ENCODE results near the gene SLC10A6. TPM values are rescaled to one million over a fixed set of nuclear protein-coding genes. Genes with fewer than 3 reads are reported as not detected.

Gene SLC10A6
- total and polyA plus RNA-seq, 9 of the 15 experiments (the other 6 are each of a cell fraction or from before 2014, with no cell fraction given), result not detected

DNA sequence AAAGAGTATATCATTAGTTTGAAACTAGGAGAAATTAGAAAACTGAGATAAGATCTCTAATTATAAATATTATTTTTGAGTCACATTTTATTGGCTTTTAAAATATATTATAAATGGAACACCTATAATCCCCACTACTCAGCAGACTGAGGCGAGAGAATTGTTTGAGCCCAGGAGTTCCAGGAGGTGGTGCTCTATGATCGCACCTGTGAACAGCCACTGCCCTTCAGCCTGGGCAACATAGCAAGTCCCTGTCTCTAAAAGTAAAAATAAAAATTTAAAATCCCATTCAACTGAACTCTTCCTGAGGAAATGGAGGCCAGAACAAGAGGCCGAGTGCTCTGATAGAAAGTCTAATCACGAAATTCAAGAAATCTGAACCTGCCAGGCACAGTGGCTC, 49.4 kb upstream of the SLC10A6 start (continued):
- TF ChIP-seq, protein P1, sequence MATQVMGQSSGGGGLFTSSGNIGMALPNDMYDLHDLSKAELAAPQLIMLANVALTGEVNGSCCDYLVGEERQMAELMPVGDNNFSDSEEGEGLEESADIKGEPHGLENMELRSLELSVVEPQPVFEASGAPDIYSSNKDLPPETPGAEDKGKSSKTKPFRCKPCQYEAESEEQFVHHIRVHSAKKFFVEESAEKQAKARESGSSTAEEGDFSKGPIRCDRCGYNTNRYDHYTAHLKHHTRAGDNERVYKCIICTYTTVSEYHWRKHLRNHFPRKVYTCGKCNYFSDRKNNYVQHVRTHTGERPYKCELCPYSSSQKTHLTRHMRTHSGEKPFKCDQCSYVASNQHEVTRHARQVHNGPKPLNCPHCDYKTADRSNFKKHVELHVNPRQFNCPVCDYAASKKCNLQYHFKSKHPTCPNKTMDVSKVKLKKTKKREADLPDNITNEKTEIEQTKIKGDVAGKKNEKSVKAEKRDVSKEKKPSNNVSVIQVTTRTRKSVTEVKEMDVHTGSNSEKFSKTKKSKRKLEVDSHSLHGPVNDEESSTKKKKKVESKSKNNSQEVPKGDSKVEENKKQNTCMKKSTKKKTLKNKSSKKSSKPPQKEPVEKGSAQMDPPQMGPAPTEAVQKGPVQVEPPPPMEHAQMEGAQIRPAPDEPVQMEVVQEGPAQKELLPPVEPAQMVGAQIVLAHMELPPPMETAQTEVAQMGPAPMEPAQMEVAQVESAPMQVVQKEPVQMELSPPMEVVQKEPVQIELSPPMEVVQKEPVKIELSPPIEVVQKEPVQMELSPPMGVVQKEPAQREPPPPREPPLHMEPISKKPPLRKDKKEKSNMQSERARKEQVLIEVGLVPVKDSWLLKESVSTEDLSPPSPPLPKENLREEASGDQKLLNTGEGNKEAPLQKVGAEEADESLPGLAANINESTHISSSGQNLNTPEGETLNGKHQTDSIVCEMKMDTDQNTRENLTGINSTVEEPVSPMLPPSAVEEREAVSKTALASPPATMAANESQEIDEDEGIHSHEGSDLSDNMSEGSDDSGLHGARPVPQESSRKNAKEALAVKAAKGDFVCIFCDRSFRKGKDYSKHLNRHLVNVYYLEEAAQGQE (IDR thresholded peaks at IDR 0.05; ENCODE audit: borderline replicate concordance), result peak; percentile 66; the same call in 1 of the 2 replicates
- TF ChIP-seq, protein P1 (CRISPR knock-in tag; IDR thresholded peaks at IDR 0.05; ENCODE audit: low read depth), result no peak
- TF ChIP-seq POLR2AphosphoS5 (IDR thresholded peaks at IDR 0.05; ENCODE audit: control insufficient read depth, insufficient read depth, low read depth, low read length) (no peak), RBM17 (IDR thresholded peaks at IDR 0.05; ENCODE audit: borderline replicate concordance, low read depth, low read length) (no peak)
